ENCODE results near the gene ZMYND10.

ZMYND10 gene

DNA sequence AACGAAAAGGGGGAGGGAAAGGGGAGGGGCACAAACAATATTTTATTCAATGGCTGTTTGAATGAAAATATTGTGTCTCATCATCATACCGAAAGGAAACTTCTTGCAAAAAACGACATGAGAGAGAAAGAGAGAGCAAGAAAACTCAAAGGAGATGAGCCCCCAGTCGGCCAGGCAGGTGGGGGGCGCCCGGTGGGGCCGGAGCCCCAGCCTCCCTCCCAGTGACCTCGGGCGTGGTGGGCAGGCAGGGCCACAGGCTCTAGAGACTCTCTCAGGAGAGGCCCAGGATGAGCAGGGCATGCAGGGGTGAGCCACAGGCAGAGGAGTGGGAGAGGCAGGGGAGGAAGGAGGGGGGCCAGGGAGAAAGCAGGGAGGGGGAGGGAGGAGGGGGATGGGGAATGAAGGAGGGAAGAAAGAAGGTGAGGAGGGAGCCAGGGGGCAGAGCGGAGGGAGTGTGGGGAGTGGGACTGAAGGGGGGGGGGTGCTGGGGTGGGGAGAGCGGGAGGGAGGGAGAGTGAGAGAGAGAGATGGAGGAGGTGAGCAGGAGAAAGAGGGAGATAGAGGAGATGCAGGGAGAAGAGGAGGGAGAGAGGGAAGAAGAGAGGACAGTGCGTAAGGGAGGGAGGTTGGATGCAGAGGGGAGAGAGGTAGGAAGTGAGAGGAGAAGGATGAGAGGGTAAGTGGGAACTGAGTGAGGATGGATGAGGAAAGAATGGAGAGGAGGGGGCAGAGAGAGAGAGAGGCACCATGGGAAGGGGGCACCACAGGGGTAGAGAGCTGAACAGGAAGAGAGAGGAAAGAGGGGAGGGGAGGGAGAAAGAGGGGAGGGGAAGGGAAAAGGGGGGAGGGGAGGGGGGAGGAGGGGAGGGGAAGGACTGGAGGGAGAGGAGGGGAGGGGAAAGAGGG lies 27.9 kb upstream of the ZMYND10 start:
- no peak for FAIRE-seq
- TF ChIP-seq PAX5 (IDR thresholded peaks at IDR 0.05; ENCODE audit: insufficient read depth, low read length, severe bottlenecking) (no peak), POU2F2 (IDR thresholded peaks at IDR 0.05; ENCODE audit: low read depth, low read length) (no peak), POLR2AphosphoS5 (IDR thresholded peaks at IDR 0.05; ENCODE audit: low read depth, low read length) (no peak), SPI1 (IDR thresholded peaks at IDR 0.05; ENCODE audit: low read depth, low read length) (no peak), POLR2A (IDR thresholded peaks at IDR 0.05; ENCODE audit: low read depth, low read length) (no peak), TAF1 (IDR thresholded peaks at IDR 0.05; ENCODE audit: low read depth, low read length) (no peak)
- no peak for DNase-seq (ENCODE audit: insufficient read length, low spot score)

DNA sequence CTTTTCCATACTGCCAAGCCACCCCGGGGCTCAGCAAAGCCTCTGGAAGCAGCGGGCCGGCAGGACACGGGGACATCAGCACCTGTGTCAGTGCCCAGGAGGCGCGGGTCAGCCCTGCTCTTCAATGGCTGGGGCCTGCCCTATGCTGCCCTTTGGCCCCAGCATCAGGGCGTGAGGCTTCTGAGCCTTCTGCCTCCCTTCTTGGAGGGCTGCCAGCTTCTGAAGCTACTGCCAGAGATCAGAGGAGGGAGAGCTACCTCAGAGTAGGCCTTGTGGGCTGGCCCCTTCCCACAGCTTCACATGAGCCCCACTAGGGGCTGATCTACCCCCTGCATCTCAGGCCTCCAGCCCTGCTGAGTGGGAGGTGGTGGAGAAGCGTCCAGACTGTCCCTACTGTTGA lies 26.8 kb upstream of the ZMYND10 start:
- DNase-seq (ENCODE audit: insufficient read length, low spot score) (no peak), FAIRE-seq (no peak)
- no peak for TF ChIP-seq POU2F2 (IDR thresholded peaks at IDR 0.05; ENCODE audit: low read depth, low read length)
- no peak for TF ChIP-seq POLR2A (IDR thresholded peaks at IDR 0.05; ENCODE audit: low read depth, low read length)
- TF ChIP-seq SPI1 (IDR thresholded peaks at IDR 0.05; ENCODE audit: low read depth, low read length), result no peak
- no peak for TF ChIP-seq TAF1 (IDR thresholded peaks at IDR 0.05; ENCODE audit: low read depth, low read length)
- TF ChIP-seq POLR2AphosphoS5 (IDR thresholded peaks at IDR 0.05; ENCODE audit: low read depth, low read length), result no peak
- no peak for TF ChIP-seq PAX5 (IDR thresholded peaks at IDR 0.05; ENCODE audit: insufficient read depth, low read length, severe bottlenecking)

DNA sequence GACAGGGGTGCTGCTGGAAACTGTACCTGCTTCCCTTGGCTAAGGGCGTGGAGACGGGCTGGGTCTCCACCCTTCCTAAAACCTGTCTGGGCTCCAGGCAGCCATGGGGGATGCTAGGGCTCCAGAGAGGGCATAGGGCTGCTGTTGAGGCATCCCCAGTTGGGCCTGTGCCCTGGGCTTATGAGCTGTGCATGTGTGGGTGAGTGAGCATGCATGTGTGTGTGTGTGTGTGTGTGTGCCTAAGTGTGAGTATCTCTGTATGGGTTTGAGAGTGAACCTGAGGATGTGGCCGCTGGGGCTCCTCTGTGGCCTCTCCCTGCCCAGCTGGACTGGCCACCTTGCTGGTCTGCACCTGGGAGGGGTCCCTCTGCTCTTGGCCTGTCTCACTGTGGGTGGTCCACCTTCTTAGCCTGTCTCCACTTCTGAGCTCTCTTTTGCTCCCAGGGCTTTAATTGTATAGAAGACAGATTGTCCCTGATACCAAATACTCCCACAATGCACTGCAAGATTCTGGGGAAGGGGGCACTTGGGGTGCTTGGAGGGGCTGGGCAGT lies 25.7 kb upstream of the ZMYND10 start:
- DNase-seq (ENCODE audit: insufficient read length, low spot score) (no peak), FAIRE-seq (no peak)
- TF ChIP-seq SPI1 (IDR thresholded peaks at IDR 0.05; ENCODE audit: low read depth, low read length), result no peak

DNA sequence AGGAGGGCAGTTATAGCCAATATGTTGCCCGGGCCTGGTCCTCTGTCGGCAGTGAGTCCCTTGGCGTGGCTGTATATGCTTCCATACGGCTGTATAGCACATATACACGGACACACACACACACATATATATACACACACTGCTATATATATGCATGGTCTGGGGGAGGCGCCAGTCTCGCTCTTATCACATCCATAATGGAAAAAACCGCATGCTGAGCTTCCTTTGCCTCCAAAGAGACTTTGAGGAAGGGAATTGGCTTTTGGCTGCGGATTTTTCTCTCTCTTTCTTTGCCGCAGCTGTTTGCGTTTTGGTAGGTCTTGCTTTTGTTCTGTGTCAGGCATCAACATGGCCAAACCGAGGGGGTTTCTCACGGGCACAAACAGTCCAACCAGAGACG lies 25.1 kb upstream of the ZMYND10 start:
- TF ChIP-seq TAF1 (IDR thresholded peaks at IDR 0.05; ENCODE audit: low read depth, low read length) (no peak), SPI1 (IDR thresholded peaks at IDR 0.05; ENCODE audit: low read depth, low read length) (no peak)
- FAIRE-seq (no peak), DNase-seq (ENCODE audit: insufficient read length, low spot score) (no peak)

DNA sequence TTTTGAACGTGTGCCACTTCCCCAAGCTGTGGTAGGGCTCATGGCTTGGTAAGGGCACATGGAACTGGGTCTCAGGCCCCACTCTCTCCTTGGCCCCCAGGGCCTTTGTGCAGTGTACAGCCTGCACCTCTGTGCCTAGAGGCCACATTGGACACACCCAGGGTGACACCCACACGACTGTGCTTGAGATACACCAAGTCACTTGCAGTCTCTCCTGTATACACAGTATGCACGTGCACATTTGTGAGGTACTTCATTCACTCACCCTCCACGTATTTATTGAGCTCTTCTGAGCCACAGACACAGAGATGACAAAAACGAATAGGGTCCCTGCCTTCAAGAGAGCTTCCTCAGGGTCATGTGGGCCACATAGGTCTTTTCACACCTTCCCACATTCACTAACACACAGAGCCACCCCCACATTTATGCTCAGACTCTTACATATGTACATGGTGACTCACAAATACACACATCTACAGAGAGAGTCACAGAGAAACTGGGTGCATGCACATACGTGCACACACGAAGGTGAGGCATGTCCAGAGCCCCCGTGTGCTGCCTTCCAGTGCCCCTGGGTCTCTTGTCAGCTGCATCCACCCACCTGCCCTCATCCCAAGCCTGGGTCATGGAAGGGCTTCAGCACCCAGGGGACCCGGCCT lies 23.6 kb upstream of the ZMYND10 start:
- DNase-seq (ENCODE audit: insufficient read length, low spot score) (no peak), FAIRE-seq (no peak)
- TF ChIP-seq POU2F2 (IDR thresholded peaks at IDR 0.05; ENCODE audit: low read depth, low read length), result no peak
- no peak for TF ChIP-seq POLR2AphosphoS5 (IDR thresholded peaks at IDR 0.05; ENCODE audit: low read depth, low read length)
- TF ChIP-seq SPI1 (IDR thresholded peaks at IDR 0.05; ENCODE audit: low read depth, low read length), result no peak
- no peak for TF ChIP-seq PAX5 (IDR thresholded peaks at IDR 0.05; ENCODE audit: insufficient read depth, low read length, severe bottlenecking)
- no peak for TF ChIP-seq TAF1 (IDR thresholded peaks at IDR 0.05; ENCODE audit: low read depth, low read length)
- no peak for TF ChIP-seq POLR2A (IDR thresholded peaks at IDR 0.05; ENCODE audit: low read depth, low read length)

DNA sequence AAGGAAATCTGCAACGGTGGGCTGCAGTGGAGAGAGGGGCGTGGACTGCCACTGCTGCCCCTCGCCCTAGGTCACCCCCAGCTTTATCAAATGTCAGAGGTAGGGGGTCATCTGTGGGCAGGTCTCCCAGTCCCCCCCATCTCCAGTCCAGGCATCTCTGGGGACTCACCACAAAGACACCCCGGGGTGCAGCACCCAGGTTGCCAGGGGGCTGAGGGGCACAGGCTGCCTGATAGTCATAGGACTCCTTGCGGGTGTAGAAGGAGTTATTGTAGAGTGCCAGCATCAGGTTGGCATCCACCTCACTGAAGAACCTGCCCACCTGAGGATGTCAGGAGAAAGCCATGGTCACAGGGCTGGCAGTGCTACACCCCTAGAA lies 20.3 kb upstream of the ZMYND10 start:
- FAIRE-seq, result no peak
- no peak for TF ChIP-seq POLR2AphosphoS5 (IDR thresholded peaks at IDR 0.05; ENCODE audit: low read depth, low read length)
- no peak for TF ChIP-seq POLR2A (IDR thresholded peaks at IDR 0.05; ENCODE audit: low read depth, low read length)
- no peak for TF ChIP-seq PAX5 (IDR thresholded peaks at IDR 0.05; ENCODE audit: insufficient read depth, low read length, severe bottlenecking)
- no peak for TF ChIP-seq TAF1 (IDR thresholded peaks at IDR 0.05; ENCODE audit: low read depth, low read length)
- no peak for TF ChIP-seq SPI1 (IDR thresholded peaks at IDR 0.05; ENCODE audit: low read depth, low read length)
- TF ChIP-seq POU2F2 (IDR thresholded peaks at IDR 0.05; ENCODE audit: low read depth, low read length), result no peak

DNA sequence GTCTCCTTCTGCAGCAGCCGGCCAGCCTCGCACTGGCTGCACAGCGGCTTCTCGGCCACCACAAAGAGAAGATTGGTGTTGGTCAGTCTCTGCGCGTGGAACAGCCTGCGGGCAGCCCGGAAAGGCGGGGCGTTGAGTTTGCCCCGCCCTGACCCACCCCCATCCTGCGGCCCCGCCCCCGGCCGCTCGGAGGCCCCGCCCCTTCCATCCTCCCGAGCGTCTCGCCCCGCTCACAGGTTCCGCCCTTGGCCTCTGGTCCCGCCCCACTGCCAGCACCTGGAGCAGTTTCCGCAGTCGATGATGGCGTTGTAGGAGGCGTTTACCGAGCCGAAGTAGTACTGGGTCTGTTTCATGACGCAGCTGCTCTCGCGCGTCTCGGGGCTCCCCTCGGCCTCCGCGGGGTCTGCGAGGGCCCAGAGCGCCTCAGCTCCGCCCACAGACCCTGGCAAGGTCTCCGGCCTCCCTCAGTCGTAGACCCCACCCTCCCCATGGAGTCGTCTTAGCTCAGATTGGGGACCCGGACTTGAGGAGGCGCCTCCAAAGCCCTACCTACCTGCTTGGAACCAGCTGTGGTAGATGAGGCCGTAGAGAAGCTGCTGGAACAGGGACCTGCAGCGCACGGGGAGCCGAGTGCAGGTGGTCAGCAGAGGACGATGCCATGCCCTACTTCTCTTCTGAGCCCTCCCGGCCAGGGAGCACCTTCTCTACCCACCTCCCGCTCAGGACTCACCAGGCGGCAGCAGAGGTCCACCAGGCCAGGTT lies 19.7 kb upstream of the ZMYND10 start:
- TF ChIP-seq POLR2A (IDR thresholded peaks at IDR 0.05; ENCODE audit: low read depth, low read length) (no peak), TAF1 (IDR thresholded peaks at IDR 0.05; ENCODE audit: low read depth, low read length) (no peak)
- peak; percentile 90 for FAIRE-seq
- DNase-seq (ENCODE audit: insufficient read length, low spot score), result peak; percentile 96

More for the DNA sequence above, 20.3 kb upstream of the ZMYND10 start:
- DNase-seq (ENCODE audit: insufficient read length, low spot score), result no peak

DNA sequence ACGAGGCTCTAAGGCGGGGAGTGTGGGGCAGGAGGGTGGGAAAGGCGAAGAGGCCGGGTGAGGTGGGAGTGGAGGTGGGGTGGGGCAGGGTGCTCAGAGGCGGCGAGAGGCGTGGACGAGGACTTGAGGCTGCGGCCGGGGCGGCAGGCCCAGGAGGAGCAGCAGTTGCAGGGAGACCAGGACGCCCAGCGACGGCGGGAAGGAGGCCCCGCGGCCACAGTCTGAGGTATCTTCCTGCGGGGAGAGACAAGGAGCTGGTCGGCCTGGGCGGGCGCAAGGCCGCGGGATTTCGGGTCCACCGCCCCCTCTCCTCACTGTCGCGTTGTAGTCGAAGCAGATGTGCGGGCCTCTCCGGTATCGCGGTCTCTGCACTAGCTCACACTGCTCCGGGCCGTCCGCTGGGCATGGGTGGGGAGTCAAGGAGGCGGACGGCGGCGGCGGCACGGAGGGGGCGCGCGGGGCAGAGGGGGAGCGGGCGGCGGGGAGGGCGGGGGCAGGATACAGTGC lies 19.1 kb upstream of the ZMYND10 start:
- FAIRE-seq (no peak), DNase-seq (ENCODE audit: insufficient read length, low spot score) (no peak)
- TF ChIP-seq TAF1 (IDR thresholded peaks at IDR 0.05; ENCODE audit: low read depth, low read length) (no peak), POLR2A (IDR thresholded peaks at IDR 0.05; ENCODE audit: low read depth, low read length) (no peak), POU2F2 (IDR thresholded peaks at IDR 0.05; ENCODE audit: low read depth, low read length) (no peak), POLR2AphosphoS5 (IDR thresholded peaks at IDR 0.05; ENCODE audit: low read depth, low read length) (no peak), PAX5 (IDR thresholded peaks at IDR 0.05; ENCODE audit: insufficient read depth, low read length, severe bottlenecking) (no peak), SPI1 (IDR thresholded peaks at IDR 0.05; ENCODE audit: low read depth, low read length) (no peak)

DNA sequence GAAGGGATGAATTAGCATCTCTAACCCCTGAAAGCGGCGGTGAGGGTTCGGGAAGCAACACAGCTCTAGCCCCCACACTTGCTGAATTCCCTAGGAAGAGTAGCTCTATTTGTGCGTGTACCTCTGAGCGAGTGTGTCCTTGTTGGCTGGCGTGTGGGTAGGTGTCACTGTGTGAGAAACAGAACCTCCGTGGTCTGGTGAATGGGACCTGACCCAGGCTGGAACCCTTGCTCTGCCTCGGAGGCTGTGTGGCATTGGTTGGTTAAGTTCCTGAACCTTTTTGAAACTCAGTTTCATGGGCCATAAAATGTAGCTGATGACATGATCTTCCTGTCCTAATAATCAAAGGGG lies 14.2 kb upstream of the ZMYND10 start:
- DNase-seq (ENCODE audit: insufficient read length, low spot score) (no peak), FAIRE-seq (no peak)
- TF ChIP-seq POLR2A (IDR thresholded peaks at IDR 0.05; ENCODE audit: low read depth, low read length) (no peak), POU2F2 (IDR thresholded peaks at IDR 0.05; ENCODE audit: low read depth, low read length) (no peak), TAF1 (IDR thresholded peaks at IDR 0.05; ENCODE audit: low read depth, low read length) (no peak), PAX5 (IDR thresholded peaks at IDR 0.05; ENCODE audit: insufficient read depth, low read length, severe bottlenecking) (no peak), SPI1 (IDR thresholded peaks at IDR 0.05; ENCODE audit: low read depth, low read length) (no peak)

All from GM12891 (cell line).